CD4-positive, alpha-beta T cell treated with Interleukin-6 at 100 ng/mL for 8 hours (primary cell): Measurements from ENCODE around the gene LRRC56.

Source experiments
- DNase-seq: peaks from one replicate; pipeline ENCODE4 v3.0.0-alpha.2; 2020; ENCODE audit warnings: mixed read lengths, low spot score

Gene LRRC56

GRCh38 chr11:575313-575995 is 38.1 kb downstream of the LRRC56 start:
- no peak for DNase-seq

DNA sequence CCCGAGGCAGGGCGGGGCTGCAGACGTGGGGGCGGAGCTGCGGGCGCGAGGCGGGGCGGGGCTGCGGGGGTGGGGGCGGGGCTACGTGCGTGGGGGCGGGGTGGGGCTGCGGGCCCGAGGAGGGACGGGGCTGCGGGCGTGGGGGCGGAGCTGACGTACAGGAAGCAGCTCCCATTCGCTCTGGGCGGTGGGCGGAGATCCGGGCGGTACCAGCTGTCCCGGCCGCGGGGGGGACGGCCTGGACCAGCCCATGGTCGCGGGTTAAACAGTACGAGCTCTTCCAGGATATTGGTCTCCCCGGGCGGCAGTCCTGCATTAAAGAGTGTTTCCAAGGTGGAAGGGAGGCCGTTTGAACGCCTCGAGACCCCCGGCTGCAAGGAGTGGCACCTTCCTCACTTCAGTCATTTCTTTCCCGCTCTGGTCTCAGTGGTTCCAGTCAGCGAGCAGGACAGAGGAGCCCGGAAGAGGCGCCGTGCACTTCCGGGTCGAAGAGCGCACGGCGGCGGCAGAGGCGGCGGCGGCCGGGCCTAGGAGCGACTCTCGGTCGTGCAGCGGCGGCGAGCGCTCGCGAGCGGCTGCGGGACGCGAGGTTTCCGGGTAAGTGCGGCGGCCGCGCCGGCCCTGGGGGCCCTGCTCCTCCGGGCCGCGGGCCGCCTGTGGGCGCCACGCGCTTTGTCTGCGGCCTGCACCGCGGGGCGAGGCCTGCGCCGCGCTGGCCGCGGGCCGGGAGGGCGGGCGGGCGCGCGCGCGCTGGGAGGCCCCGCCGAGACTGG is 38.9 kb downstream of the LRRC56 start, which contains the start of gene PHRF1:
Gene PHRF1, plus strand, starts transcription at position 475 of the 773 bp plus-strand sequence. CDS start 5,043 bp downstream, outside the sequence.
- DNase-seq = peak; percentile 95

DNA sequence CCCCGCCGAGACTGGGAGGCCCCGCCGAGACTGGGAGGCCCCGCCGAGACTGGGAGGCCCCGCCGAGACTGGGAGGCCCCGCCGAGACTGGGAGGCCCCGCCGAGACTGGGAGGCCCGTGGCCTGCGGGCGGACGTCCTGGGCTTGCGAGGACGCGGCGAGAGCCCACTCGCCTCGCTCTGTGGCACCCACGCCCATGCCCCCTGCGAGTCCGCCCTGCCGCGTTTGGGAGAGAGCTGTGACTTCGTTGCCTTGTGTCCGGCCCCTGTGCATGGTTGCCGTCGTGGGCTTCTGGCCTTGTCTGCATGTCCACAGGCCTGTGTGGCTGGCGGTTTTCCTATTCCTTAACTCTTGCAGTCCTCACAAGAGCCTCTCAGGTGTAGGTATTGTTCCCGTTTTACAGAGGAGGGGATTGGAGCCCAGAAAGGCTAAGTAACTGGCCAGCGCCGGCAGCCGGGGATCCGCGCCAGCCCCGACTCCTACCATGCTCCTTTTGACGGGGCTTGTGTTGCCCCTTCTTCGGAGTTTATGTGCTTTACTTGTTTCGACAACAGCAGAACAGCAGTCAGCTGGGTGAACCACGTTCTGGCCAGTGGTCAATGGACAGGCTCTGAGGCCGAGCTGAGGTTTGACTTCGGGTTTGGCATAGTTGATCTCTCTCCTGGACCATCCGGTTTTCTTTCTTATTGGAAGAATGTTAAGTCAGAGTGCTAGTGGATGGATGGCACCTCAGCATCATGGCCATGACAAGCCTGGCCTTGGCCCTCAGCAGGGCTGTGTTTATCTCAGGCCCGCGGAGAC is 39.7 kb downstream of the LRRC56 start:
- no peak for DNase-seq

- no peak for DNase-seq
These were observed 40.2 kb downstream of the LRRC56 start for GRCh38 chr11:577611-577894.

- no peak for DNase-seq
These were observed 41.1 kb downstream of the LRRC56 start for GRCh38 chr11:578276-579035.

DNA sequence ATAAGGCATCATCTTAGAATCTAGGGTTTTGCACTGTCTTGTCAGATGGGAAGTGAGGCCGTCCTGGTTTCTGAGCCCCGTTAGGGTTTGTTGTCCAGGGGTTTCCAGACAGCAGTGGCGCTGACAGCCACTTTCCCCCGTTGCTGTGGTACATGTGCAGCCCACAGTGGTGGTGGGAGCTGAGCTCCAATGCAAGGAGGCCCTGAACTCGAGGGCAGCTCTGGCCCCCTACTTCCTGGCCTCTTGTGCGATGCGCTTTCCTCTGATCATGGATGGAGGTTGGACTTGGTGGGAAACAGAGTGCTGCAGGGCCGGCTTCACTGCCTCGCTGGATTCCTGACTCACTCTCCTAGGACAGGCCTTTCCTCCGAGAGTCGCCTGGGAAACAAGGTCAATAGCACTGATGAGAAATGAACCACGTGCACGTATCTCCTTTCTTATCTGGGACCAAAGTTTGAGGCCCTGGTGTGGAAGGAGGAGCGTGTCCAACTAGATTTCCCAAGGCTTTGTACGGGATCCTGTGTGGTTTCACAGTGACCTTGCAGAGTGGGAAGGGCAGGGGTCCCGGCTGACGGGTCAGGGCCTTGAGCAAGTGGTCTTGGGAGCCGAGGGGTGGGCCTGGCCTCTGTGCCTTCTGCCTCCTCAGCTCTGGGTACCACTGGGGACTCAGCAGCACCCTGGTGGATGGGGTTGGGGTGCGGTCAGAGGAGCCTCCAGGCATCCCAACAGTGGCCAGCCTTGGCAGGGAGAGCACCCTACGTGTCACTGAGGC is 42.7 kb downstream of the LRRC56 start:
- DNase-seq = no peak

DNA sequence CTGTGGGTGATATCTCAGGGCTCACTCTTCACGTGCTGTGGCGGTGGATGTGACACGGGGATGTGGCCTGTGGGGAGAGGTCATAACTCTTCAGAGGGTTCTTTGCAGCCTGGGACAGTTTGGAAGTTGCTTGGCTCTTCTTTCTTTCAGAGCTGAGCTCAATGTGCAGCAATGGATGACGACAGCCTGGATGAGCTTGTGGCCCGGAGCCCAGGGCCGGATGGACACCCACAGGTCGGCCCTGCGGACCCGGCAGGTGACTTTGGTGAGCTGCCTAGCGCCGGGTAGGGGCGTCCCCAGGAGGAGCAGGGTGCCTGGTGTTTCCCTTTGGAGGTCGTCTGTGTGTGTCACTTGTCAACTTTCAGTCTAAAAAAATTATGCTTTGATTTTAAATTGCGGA is 44.0 kb downstream of the LRRC56 start:
- DNase-seq = no peak

GRCh38 chr11:581752-582151 is 44.4 kb downstream of the LRRC56 start:
- no peak for DNase-seq

- no peak for DNase-seq
These were observed 47.0 kb downstream of the LRRC56 start for GRCh38 chr11:584287-584686.

DNA sequence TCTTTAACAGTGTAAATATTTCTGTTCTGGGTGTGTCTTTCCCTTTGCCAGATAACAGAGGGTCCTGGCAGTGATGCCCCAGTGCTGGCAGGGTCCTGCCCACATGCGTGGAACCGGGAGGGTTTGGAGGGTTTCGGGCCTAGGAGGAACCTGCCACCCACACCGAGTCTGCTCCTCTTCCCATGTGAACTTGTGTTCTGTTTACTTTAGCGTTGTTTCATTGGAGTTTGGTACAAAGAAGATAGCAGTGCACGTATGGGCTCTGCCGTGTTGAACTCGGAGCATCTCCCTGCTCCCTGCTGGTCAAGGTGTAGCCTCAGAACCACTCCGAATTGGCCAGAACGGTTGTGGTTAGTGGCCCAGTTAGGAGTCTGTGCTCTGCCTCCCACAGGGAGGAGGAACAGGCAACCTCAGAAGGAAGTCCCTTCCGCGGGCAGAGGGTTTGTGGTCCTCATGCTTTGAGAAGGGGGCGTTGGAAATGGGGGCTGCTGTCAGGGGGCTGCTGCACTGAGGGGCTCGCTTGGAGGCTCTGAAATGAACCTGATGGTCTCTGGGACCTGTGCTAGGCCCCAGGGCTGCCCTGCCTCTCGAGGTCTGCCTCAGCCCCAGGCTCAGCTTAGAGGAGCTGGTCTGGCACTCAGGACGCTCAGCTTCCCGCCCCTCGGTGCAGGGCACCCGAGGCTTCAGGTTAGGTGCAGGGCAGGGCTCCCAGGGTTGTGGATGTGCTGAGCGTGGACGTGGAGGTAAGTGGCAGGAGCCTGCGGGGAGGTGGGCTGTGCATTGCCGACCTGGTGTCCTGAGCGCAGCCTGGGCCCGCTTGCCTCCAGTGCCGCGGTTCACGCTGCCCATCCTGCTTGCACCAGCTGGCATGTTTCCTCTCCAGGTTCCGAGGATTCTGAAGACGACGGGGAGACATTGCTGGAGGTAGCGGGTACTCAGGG is 49.3 kb downstream of the LRRC56 start:
- no peak for DNase-seq

- no peak for DNase-seq
These were observed 50.2 kb downstream of the LRRC56 start for GRCh38 chr11:587546-587945.

DNA sequence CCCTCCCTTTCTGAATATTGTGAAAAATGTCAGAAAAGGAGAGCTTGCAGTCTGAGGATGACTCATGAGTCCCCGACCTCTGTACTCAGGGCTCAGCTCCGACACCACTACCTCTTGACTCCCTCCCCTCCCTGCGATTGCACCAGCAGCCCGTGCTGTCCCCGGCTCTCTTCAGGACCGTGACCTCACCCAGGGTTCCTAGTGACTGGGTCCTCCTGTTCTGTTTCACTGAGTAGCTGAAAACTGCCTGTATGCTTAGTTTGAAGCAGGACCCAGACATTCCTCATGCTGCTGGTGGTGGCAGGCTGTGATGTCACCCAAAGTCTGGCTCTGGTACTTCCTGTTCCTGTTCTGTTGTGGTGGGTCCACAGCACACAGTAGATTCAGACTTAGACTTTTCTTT is 50.7 kb downstream of the LRRC56 start:
- DNase-seq = peak; percentile 61

- no peak for DNase-seq
These were observed 52.5 kb downstream of the LRRC56 start for GRCh38 chr11:589798-590197.

GRCh38 chr11:590997-591396 is 53.7 kb downstream of the LRRC56 start:
- DNase-seq = no peak

GRCh38 chr11:592501-592900 is 55.2 kb downstream of the LRRC56 start:
- DNase-seq = no peak

DNA sequence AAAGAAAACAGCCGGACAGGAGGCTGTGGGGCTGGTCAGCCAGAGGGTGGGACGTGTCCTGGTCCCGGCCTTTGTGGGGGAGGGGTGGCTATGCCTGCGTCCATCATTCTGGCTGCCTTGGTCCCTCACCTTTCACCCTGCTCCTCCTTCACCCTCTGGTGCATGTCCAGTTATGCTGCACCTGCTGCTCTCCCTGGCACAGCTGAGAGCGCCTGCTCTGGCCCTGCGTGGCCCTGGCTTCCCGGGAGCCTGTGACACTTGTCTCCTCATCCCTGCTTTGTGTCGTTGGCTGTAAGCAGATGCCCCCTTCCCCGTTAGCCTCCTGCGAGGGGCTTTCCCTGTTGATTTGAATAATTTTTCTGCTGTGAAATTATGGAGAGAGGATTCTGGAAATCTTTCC is 55.6 kb downstream of the LRRC56 start:
- DNase-seq = no peak

DNA sequence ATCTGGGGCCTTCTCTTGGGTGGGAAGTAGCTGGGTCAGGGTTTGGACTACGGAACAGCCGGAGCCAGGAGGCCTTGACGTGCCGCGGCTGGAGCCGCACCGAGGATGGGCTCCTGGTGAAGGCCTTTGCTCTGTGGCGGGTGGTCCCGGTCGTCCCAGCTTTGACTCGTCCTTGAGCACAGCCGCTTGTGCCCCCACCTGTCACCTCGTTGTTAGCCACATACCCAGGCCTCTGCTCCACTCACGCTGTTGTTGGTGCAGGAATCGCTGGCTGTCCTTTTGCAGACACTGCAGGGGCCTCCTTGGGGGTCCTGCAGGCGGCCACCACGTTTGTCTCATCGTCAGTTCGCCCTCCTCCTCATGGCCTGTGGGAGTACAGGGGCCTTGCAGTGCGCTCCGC is 56.0 kb downstream of the LRRC56 start:
- DNase-seq = no peak

- DNase-seq = no peak
These were observed 58.1 kb downstream of the LRRC56 start for GRCh38 chr11:595400-595799.

GRCh38 chr11:596374-596773 is 59.0 kb downstream of the LRRC56 start:
- no peak for DNase-seq

- no peak for DNase-seq
These were observed 59.9 kb downstream of the LRRC56 start for GRCh38 chr11:597166-597725.
